ENCODE results near the gene HNRNPDL. TPM values are rescaled to one million over a fixed set of nuclear protein-coding genes. Genes with fewer than 3 reads are reported as not detected.

Gene HNRNPDL
- total and polyA plus RNA-seq, 2 of the 13 experiments (the other 11 are each of a cell fraction or from before 2014, with no cell fraction given) = 167 to 414 TPM

GRCh38 chr4:82373816-82374625, 56.2 kb downstream of the HNRNPDL start, which contains the start of gene HNRNPD (continued):
- TF ChIP-seq ZBTB2 (CRISPR knock-in tag; IDR thresholded peaks at IDR 0.05; ENCODE audit: low read depth) (peak; percentile 96), HCFC1 (IDR thresholded peaks at IDR 0.05; ENCODE audit: low read depth, low read length) (peak; percentile 53; the same call in 1 of the 2 replicates), TAF1 (CRISPR knock-in tag; IDR thresholded peaks at IDR 0.05) (peak; percentile 85), MBNL3 (CRISPR knock-in tag; conservative IDR thresholded peaks at IDR 0.05) (peak; percentile 91; the same call in 1 of the 2 replicates), MAF1 (CRISPR knock-in tag; IDR thresholded peaks at IDR 0.05; ENCODE audit: borderline replicate concordance) (peak; percentile 87), ARNT (IDR thresholded peaks at IDR 0.05) (no peak), ZNF329 (CRISPR knock-in tag; IDR thresholded peaks at IDR 0.05; ENCODE audit: low read depth) (no peak), HMGA1 (CRISPR knock-in tag; conservative IDR thresholded peaks at IDR 0.05) (no peak), ERF (CRISPR knock-in tag; IDR thresholded peaks at IDR 0.05) (peak; percentile 95), ATF3 (CRISPR knock-in tag; IDR thresholded peaks at IDR 0.05) (peak; percentile 64; the same call in 1 of the 2 replicates), ZNF639 (CRISPR knock-in tag; conservative IDR thresholded peaks at IDR 0.05) (peak; percentile 84), NCOA5 (CRISPR knock-in tag; IDR thresholded peaks at IDR 0.05) (0 out of 2 replicates have a peak, but pooled peaks have one; percentile 56), ZNF609 (CRISPR knock-in tag; IDR thresholded peaks at IDR 0.05; ENCODE audit: borderline replicate concordance) (peak; percentile 76), ZNF282 (IDR thresholded peaks at IDR 0.05; ENCODE audit: partially characterized antibody) (no peak), IRF9 (CRISPR knock-in tag; IDR thresholded peaks at IDR 0.05; ENCODE audit: borderline replicate concordance) (peak; percentile 94; the same call in 1 of the 2 replicates), RFX1 (IDR thresholded peaks at IDR 0.05) (no peak), SMYD3 (CRISPR knock-in tag; IDR thresholded peaks at IDR 0.05) (peak; percentile 70; the same call in 1 of the 2 replicates), ZNF451 (CRISPR knock-in tag; IDR thresholded peaks at IDR 0.05) (peak; percentile 56; the same call in 1 of the 2 replicates), GLI4 (CRISPR knock-in tag; IDR thresholded peaks at IDR 0.05; ENCODE audit: borderline replicate concordance) (no peak)
